ENCODE measurements around the gene MRPL1. TPM values are rescaled to one million over a fixed set of nuclear protein-coding genes. Genes with fewer than 3 reads are reported as not detected.
A peak's percentile ranks its signal among the peaks of the same experiment; 100 is the strongest.
"Not testable (repeated sequence)": the region's sequence is repeated elsewhere in the genome, so short reads cannot be mapped to it uniquely, and the experiment has no call there.

The MRPL1 gene
- total and polyA plus RNA-seq, 2 of the 13 experiments (the other 11 are each of a cell fraction or from before 2014, with no cell fraction given), result 23.3 to 61.5 TPM

GRCh38 chr4:77863341-77863740 is 711 bp downstream of the MRPL1 start:
- H3K36me3 ChIP-seq (replicated peaks in 1 of 2; ENCODE audit: control insufficient read depth in 1 of 2, insufficient read depth in 2 of 2, low read length in 2 of 2); H3K9me3 ChIP-seq (ENCODE audit: low read length); BruUV-seq (replicated peaks); H3K27me3 ChIP-seq (ENCODE audit: control insufficient read depth in 1 of 2, insufficient read depth in 2 of 2, low read length in 2 of 2); H4K20me1 ChIP-seq (ENCODE audit: insufficient read depth, low read length); CTCF ChIA-PET (ENCODE audit: low intra/inter-chr PET ratio, low total read pairs); FAIRE-seq; DNase-seq (ENCODE audit: low spot score); intact Hi-C loops (cut with micrococcal nuclease; ENCODE audit: unreplicated experiment): not testable (repeated sequence)
- H2AFZ ChIP-seq (ENCODE audit: low read length), result peak overlapping the region; percentile 91
- peak overlapping the region; percentile 75 for H3K4me2 ChIP-seq (ENCODE audit: low read depth, low read length)
- peak overlapping the region; percentile 84 to 86 (median 86) for H3K4me3 ChIP-seq (replicated peaks in 1 of 3; ENCODE audit: insufficient read depth in 1 of 3, low read depth in 2 of 3, low read length in 3 of 3)
- peak overlapping the region; percentile 95 for H3K27ac ChIP-seq (ENCODE audit: extremely low read length, insufficient read depth, low read length)
- TF ChIP-seq ZNF770 (CRISPR knock-in tag; IDR thresholded peaks at IDR 0.05), result peak; percentile 85
- TF ChIP-seq ZNF460 (CRISPR knock-in tag; IDR thresholded peaks at IDR 0.05; ENCODE audit: borderline replicate concordance), result peak; percentile 90
- TF ChIP-seq KLF12 (CRISPR knock-in tag; IDR thresholded peaks at IDR 0.05; ENCODE audit: borderline replicate concordance), result 0 out of 2 replicates have a peak, but pooled peaks have one; percentile 47
- 0 out of 2 replicates have a peak, but pooled peaks have one; percentile 15 for TF ChIP-seq FOXP4 (CRISPR knock-in tag; IDR thresholded peaks at IDR 0.05)
- TF ChIP-seq ZNF616 (CRISPR knock-in tag; IDR thresholded peaks at IDR 0.05; ENCODE audit: low read depth), result 0 out of 2 replicates have a peak, but pooled peaks have one; percentile 1
- 0 out of 2 replicates have a peak, but pooled peaks have one; percentile 36 for TF ChIP-seq KAT7 (CRISPR knock-in tag; IDR thresholded peaks at IDR 0.05; ENCODE audit: borderline replicate concordance)
- 0 out of 2 replicates have a peak, but pooled peaks have one; percentile 24 for TF ChIP-seq ZFY (CRISPR knock-in tag; IDR thresholded peaks at IDR 0.05)
- 0 out of 2 replicates have a peak, but pooled peaks have one; percentile 40 for TF ChIP-seq ZMYM3 (CRISPR knock-in tag; IDR thresholded peaks at IDR 0.05)
- 0 out of 2 replicates have a peak, but pooled peaks have one; percentile 18 for TF ChIP-seq HDAC2 (CRISPR knock-in tag; IDR thresholded peaks at IDR 0.05)
- TF ChIP-seq HDAC1 (CRISPR knock-in tag; IDR thresholded peaks at IDR 0.05), result peak; percentile 3; the same call in 1 of the 2 replicates
- TF ChIP-seq ZMYM2 (CRISPR knock-in tag; IDR thresholded peaks at IDR 0.05), result 0 out of 2 replicates have a peak, but pooled peaks have one; percentile 48
- ATAC-seq, result peak; percentile 40
- in situ Hi-C loops (cut with HindIII; ENCODE audit: extremely low pct_ligation_motif_present, low pct_unique_long_range_greater_than_20kb), result loop anchor here (5.0 kb wide), 1 partner anchor 46 kb away; the partner anchor contains the start of gene CNOT6L
- H3K9ac ChIP-seq (ENCODE audit: insufficient read depth, low read depth, low read length), result peak overlapping the region; percentile 92
- POLR2A ChIA-PET, result interaction anchor here (1.0 to 3.0 kb wide), 2 partner anchors 43 to 45 kb away, joined by 3 to 44 read pairs; partner anchors contain the start of gene CNOT6L
- H3K4me1 ChIP-seq (ENCODE audit: insufficient read depth, low read length), result peaks cover 52% of the 10 kb centered on the region
- peaks cover 43% of the 10 kb centered on the region for H3K79me2 ChIP-seq (ENCODE audit: insufficient read depth, low read length)
- WGBS (ENCODE audit: low lambda C conversion rate), result 1% methylated on average over 14 of the region's 14 CpGs
